ENCODE measurements around the gene PDIA2.

Gene PDIA2

DNA sequence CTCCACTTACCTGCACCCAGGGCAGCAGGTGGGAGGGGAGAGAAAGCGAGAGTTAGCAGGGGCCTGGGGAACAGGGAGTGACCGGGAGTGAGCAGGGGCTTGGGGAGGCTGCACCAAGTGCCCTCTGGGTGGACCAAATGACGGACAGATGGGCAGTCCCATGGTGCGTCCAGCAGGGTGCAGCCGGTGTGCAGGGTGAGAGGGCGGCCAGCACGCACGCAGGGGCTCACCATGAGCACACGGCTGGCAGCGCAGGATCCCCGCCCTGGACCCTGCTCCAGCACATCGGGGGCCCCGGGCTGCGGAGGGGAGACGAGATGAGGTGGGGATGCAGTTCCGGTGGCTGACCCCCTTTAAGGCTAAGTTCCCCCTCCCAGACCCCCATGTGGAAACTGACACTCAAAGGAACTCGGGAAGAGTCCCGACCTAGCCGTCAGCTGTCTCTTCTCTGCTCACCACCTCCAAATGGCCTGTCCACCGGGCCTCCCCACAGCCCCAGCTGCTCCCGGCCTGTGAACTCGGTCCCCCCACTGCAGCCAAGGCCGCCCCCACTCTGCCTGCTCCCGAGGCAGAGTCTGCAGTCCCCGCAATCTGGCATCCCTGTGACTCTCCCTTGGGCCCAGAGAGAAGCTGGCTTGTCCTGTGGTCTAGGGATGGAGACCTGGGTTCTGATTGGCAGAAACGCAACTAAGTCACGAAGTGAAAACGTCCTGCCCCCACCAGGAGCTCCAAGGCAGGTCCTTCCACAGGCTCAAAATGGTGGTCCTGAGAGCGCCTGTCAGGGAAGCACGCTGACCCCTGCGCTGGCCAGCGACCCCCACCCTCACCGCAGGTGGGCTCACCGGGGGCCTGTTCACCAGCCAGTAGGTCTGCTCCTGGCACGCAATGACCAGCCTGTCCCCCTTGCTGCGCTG, 10.1 kb upstream of the PDIA2 start:
- Histone ChIP-seq H3K9ac (ENCODE audit: low read length) (peak overlapping the region; percentile 69; the same call in 1 of the 2 replicates), H3K27me3 (ENCODE audit: low read depth, low read length) (no peaks in the 10 kb centered on the region), H2AFZ (ENCODE audit: low read depth, low read length) (peak overlapping the region; percentile 93), H3K27ac (ENCODE audit: low read length) (no peak overlapping the region), H4K20me1 (ENCODE audit: insufficient read depth, low read length) (no peaks in the 10 kb centered on the region), H3K79me2 (ENCODE audit: low read length) (no peaks in the 10 kb centered on the region), H3K4me1 (ENCODE audit: low read length) (peaks cover 3% of the 10 kb centered on the region; the same call in 1 of the 2 replicates), H3K4me3 (ENCODE audit: low read length) (peak overlapping the region; percentile 91), H3K36me3 (replicated peaks; ENCODE audit: low read depth, low read length) (no peaks in the 10 kb centered on the region), H3K4me2 (ENCODE audit: low read length) (peak overlapping the region; percentile 90), H3K9me3 (ENCODE audit: insufficient read depth, low read length) (no peaks in the 10 kb centered on the region)
- no peak for TF ChIP-seq EZH2phosphoT487 (IDR thresholded peaks at IDR 0.05; ENCODE audit: low read depth)
- TF ChIP-seq CTCF (IDR thresholded peaks at IDR 0.05; ENCODE audit: low read depth, low read length): no peak

GRCh38 chr16:273547-274421, 9.2 kb upstream of the PDIA2 start:
- H3K9ac ChIP-seq (ENCODE audit: low read length): peak overlapping the region; percentile 69; the same call in 1 of the 2 replicates
- TF ChIP-seq EZH2phosphoT487 (IDR thresholded peaks at IDR 0.05; ENCODE audit: low read depth) (no peak), CTCF (IDR thresholded peaks at IDR 0.05; ENCODE audit: low read depth, low read length) (no peak)
- peak overlapping the region; percentile 90 for H3K4me2 ChIP-seq (ENCODE audit: low read length)

DNA sequence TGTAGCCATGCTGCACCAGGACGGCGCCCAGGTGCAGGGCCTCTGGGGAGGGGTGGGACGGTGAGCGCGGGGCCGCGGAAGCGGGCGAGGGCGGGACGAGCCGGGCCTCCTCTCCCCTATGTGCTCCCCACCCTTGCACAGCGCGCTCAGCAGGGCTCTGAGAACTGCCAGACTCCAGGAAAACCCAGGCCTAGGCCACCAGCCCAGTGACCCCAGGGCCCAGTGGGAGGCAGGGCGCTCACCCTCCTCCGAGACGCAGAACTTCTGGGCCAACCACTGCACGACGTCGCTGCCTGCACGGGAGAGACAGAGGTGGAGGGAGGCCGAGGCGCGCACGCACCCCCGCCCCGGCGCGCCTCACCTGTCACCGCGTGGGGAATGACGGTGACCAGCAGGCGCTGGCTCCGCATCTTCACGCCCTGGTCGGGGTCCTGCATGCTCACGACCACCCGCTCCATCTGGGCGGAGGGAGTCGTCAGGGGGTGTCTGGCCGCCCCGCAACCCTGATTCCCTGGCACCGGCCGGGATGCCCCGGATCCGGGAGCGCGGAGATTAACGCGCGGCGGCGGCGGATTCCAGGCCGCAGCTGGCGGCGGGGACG, 7.8 kb upstream of the PDIA2 start:
- Histone ChIP-seq H3K36me3 (replicated peaks; ENCODE audit: low read depth, low read length) (no peaks in the 10 kb centered on the region), H3K27me3 (ENCODE audit: low read depth, low read length) (no peaks in the 10 kb centered on the region), H3K27ac (ENCODE audit: low read length) (no peak overlapping the region), H2AFZ (ENCODE audit: low read depth, low read length) (no peak overlapping the region), H3K79me2 (ENCODE audit: low read length) (no peaks in the 10 kb centered on the region), H3K4me2 (ENCODE audit: low read length) (no peak overlapping the region), H3K9me3 (ENCODE audit: insufficient read depth, low read length) (no peaks in the 10 kb centered on the region), H3K4me3 (ENCODE audit: low read length) (no peak overlapping the region), H4K20me1 (ENCODE audit: insufficient read depth, low read length) (no peaks in the 10 kb centered on the region), H3K4me1 (ENCODE audit: low read length) (peaks cover 10% of the 10 kb centered on the region; the same call in 1 of the 2 replicates), H3K9ac (ENCODE audit: low read length) (no peak overlapping the region)
- TF ChIP-seq CTCF (IDR thresholded peaks at IDR 0.05; ENCODE audit: low read depth, low read length) (no peak), EZH2phosphoT487 (IDR thresholded peaks at IDR 0.05; ENCODE audit: low read depth) (no peak)

More at GRCh38 chr16:273547-274421, 9.2 kb upstream of the PDIA2 start:
- Histone ChIP-seq H3K27me3 (ENCODE audit: low read depth, low read length) (no peaks in the 10 kb centered on the region), H3K4me3 (ENCODE audit: low read length) (peak overlapping the region; percentile 91), H3K79me2 (ENCODE audit: low read length) (no peaks in the 10 kb centered on the region), H4K20me1 (ENCODE audit: insufficient read depth, low read length) (no peaks in the 10 kb centered on the region), H3K27ac (ENCODE audit: low read length) (no peak overlapping the region), H3K4me1 (ENCODE audit: low read length) (peaks cover 4% of the 10 kb centered on the region; the same call in 1 of the 2 replicates), H3K9me3 (ENCODE audit: insufficient read depth, low read length) (no peaks in the 10 kb centered on the region), H3K36me3 (replicated peaks; ENCODE audit: low read depth, low read length) (no peaks in the 10 kb centered on the region), H2AFZ (ENCODE audit: low read depth, low read length) (peak overlapping the region; percentile 93)
